Vagina (tissue), 1 donor: Measurements from ENCODE around the gene C16orf95. TPM values are rescaled to one million over a fixed set of nuclear protein-coding genes. Genes with fewer than 3 reads are reported as not detected.

Experiments used
- small RNA-seq: library from RNA; depleted of rRNA; stranded (forward); fragments of <200 nt; gene quantifications from one replicate; pipeline ENCODE3, GENCODE V24; 2016
- total RNA-seq: library from RNA; depleted of rRNA; stranded (reverse); fragments of >200 nt; gene quantifications from one replicate; pipeline ENCODE4 v1.2.3, GENCODE V29; 2016

Gene C16orf95
- total RNA-seq, 1 donor from 2014 or later = 1.5 TPM

Small RNAs within 50 kb of the gene (small RNA-seq; reads per million reads assigned to genes)
- not detected for gene AC010531.2

Other genes with a start within 250 kb of the C16orf95 start
- gene FBXO31, start 66.4 kb upstream of the C16orf95 start, total RNA-seq = 93.3 TPM
- 44.9 TPM for gene MAP1LC3B, start 74.9 kb upstream of the C16orf95 start, total RNA-seq
- gene ZCCHC14, start 175.6 kb upstream of the C16orf95 start, total RNA-seq = 74.2 TPM